OCI-LY3 (cell line): Measurements from ENCODE around the gene CAMK2A.

Experiments used
- EZH2phosphoT487 ChIP-seq: fragments of 200-600 bp; shearing (Covaris generic); IDR thresholded peaks from 2 replicates; pipeline ENCODE4 v1.6.1; 2018; ENCODE audit warnings: antibody characterized with exemption, mixed run types, low read depth
- TF ChIP-seq, protein P1 (sequence below): fragments of 200-600, 300-600 bp; sonication (generic); IDR thresholded peaks from 2 replicates; pipeline ENCODE4 v1.5.1; 2014; ENCODE audit warnings: antibody characterized with exemption, low read length, low read depth

DNA sequence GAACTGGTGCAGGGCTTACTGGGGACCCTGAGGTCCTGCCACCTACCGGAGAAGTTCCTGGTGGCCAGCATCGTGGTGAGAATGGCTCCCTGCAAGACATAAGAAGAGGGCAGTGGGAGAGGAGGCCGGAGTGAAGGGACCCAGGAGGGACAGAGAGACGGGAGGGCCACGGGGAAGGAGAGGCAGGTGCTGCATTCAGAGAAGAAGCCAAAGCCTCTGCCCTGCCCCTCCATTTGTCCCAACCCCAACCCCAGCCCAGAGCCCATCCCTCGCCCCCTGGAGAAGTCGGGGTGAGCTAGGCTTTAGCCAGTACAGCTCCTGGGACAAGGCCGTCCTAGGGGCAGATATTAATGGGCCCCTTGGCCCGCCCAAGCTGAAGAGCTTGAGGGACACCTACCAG lies 41.8 kb downstream of the CAMK2A start:
- TF ChIP-seq, protein P1, sequence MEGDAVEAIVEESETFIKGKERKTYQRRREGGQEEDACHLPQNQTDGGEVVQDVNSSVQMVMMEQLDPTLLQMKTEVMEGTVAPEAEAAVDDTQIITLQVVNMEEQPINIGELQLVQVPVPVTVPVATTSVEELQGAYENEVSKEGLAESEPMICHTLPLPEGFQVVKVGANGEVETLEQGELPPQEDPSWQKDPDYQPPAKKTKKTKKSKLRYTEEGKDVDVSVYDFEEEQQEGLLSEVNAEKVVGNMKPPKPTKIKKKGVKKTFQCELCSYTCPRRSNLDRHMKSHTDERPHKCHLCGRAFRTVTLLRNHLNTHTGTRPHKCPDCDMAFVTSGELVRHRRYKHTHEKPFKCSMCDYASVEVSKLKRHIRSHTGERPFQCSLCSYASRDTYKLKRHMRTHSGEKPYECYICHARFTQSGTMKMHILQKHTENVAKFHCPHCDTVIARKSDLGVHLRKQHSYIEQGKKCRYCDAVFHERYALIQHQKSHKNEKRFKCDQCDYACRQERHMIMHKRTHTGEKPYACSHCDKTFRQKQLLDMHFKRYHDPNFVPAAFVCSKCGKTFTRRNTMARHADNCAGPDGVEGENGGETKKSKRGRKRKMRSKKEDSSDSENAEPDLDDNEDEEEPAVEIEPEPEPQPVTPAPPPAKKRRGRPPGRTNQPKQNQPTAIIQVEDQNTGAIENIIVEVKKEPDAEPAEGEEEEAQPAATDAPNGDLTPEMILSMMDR, result no peak
- no peak for TF ChIP-seq EZH2phosphoT487
